SH-SY5Y (cell line): ENCODE data around the gene GPR37L1.

Experiments used
- GATA2 ChIP-seq: IDR thresholded peaks from 2 replicates; pipeline ENCODE4 v1.6.1; 2011; ENCODE audit warnings: mild to moderate bottlenecking, low read depth, low read length
- GATA3 ChIP-seq: IDR thresholded peaks from 2 replicates; pipeline ENCODE4 v1.6.1; 2011; ENCODE audit warnings: low read depth, mild to moderate bottlenecking, low read length, moderate library complexity

GRCh38 chr1:202090994-202091393 is 31.7 kb upstream of the GPR37L1 start:
- TF ChIP-seq GATA3: no peak
- TF ChIP-seq GATA2: no peak
